HG02759 (cell line): ENCODE data around the gene RPL10A.

Experiments used
- ATAC-seq: cut with Tn5 transposase; IDR thresholded peaks from one replicate; pipeline ENCODE4 v1.9.1; 2021; ENCODE audit warnings: mild to moderate bottlenecking, moderate library complexity; ENCODE audit not compliant: unreplicated experiment

Gene RPL10A

GRCh38 chr6:35445691-35446090, 22.5 kb upstream of the RPL10A start:
- ATAC-seq = no peak

GRCh38 chr6:35448191-35448590, 20.0 kb upstream of the RPL10A start:
- ATAC-seq = no peak

GRCh38 chr6:35449287-35449881, 18.8 kb upstream of the RPL10A start:
- ATAC-seq = no peak

GRCh38 chr6:35451354-35452182, 16.6 kb upstream of the RPL10A start:
- ATAC-seq = no peak

GRCh38 chr6:35452183-35453090, 15.8 kb upstream of the RPL10A start, which contains the start of gene FANCE:
Gene FANCE, plus strand, starts transcription at chr6:35452338. Its CDS starts 208 bp downstream, at chr6:35452546.
- peak; percentile 94 for ATAC-seq

DNA sequence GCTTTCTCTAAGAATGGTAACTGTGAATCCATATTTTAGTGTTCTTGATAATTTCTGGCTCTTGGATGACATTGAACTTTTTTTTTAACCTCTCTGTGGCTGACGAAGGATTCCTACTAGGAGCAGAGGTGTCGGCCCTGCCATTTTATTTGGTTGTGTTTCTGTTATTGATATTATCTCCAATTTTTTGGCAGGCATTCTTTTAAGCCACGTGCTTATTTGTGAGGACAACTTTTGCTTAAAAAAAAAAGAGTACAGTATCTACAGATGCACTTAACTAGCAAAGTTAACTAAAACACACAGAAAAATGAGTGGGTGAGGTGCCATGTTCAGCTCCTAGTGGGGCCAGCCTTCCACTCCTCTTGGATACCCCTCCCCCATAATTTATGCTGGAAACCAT, 15.0 kb upstream of the RPL10A start:
- ATAC-seq = no peak

GRCh38 chr6:35454391-35455110, 13.7 kb upstream of the RPL10A start:
- ATAC-seq = no peak

- ATAC-seq = no peak
Measured at GRCh38 chr6:35457907-35458306, 10.3 kb upstream of the RPL10A start.

DNA sequence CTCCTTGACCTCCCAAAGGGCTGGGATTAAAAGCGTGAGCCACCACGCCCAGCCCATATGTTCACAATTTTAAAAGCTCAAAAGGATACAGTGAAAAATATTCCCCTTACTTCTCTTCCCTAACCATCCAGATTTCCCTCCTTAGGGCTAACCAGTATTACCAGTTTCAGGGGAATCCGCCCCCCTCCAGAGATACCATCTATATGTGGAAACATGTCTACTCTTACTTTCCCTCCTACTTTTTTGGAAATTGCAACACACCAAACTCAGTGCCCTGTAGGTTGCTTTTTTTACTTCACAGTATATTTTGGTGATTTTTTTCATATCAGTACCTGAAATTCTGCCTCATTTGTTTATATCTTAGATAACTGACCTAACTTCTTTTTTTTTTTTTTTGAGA, 6.9 kb upstream of the RPL10A start:
- ATAC-seq = no peak

DNA sequence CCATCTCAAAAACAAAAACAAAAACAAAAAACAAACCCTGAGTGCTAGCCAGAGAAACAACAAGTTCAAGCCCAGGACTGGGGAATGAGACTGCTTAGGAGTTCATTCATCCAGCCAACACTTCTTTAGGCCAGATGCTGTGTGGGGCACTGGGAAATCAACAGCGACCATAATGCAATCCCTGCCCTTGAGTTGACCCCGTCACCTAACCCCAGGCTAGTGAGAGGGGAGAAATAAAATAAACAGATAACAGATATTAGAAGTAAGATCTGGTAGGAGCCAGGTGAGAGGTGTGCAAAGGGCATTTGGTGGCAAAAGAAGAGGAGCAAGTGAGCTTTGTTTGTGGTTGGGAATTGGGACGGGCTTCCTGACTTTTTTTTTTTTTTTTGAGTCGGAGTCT, 4.9 kb upstream of the RPL10A start:
- no peak for ATAC-seq

DNA sequence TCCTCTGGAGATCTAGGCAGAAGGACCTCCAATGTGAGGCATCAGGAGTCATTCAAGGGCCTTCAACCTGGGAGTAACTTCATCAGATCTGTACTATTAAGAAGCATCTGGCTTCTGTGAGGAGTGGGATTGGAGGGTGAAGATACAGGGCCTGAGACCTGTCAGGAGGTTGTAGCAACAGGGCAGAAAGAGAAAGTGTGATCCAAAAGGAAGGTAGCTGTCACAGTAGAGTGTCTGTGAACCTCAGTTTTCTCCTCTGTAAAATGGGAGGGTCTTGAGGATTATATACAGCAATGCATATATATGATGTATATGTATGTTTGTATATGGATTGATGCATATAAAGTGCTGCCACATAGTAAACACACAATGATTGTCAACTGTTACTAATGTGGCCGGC, 2.6 kb upstream of the RPL10A start:
- ATAC-seq = no peak

DNA sequence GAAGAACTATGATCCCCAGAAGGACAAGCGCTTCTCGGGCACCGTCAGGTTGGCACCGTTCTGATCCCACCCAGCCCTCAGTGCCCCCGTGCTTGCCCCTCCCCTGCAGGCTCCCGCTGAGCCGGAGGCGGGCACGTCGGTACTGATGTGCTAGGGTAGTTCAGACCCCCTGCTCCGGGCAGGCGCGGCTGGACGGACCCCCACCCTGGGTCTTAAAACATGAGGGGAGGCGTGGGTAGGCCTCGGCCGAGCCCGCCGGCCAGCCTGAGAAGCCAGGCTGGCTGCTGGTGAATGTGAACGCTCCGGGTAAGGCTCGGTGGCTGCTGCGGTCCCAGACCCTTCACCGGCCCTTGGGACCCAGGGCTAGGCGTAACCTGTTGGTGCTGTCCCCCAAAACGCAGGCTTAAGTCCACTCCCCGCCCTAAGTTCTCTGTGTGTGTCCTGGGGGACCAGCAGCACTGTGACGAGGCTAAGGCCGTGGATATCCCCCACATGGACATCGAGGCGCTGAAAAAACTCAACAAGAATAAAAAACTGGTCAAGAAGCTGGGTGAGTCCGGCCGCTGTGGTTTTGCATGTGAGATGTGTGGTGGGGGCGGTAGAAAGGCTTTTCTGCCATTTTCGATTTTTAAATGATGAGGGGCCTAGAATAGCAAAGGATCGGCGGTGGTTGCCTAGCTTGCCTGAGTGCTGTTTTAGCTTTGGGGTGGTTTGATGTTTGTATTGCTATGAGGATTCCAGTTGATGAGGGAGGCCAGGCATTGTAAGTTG, 964 bp downstream of the RPL10A start:
- peak; percentile 2 for ATAC-seq

DNA sequence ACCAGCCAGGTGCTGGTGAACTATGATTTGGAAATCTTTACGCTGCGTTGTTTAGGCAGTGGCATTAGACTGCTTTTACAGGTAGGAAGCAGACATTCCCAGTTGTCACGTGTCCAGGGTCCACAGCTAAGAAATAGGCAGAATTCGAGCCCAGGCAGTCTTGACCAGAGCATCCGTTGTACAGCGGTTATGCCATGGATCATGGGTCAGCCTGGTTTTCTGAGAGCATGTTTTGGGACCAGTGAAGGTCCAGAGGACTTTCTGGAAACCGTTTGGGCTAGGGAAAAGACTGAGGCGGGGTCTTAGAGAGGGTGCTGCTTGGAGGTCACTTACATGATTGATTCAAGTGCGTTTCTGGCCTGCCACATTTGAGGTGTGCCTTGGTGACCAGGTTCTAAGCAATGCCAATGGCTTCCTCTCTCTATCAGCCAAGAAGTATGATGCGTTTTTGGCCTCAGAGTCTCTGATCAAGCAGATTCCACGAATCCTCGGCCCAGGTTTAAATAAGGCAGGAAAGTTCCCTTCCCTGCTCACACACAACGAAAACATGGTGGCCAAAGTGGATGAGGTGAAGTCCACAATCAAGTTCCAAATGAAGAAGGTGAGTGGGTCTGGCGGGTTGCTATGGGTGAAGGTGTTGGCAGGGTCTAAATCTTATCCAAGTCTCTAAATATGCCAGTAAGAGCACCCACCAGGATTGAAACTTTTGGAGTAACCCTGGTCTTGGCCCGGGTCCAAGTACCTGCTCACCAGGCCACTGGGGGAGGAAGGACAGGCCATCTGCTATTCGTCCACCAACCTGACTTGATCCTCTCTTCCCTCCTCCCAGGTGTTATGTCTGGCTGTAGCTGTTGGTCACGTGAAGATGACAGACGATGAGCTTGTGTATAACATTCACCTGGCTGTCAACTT, 1.8 kb downstream of the RPL10A start:
- no peak for ATAC-seq

GRCh38 chr6:35470663-35471120, 2.5 kb downstream of the RPL10A start:
- ATAC-seq = no peak

- no peak for ATAC-seq
Measured at GRCh38 chr6:35471836-35472345, 3.7 kb downstream of the RPL10A start.

DNA sequence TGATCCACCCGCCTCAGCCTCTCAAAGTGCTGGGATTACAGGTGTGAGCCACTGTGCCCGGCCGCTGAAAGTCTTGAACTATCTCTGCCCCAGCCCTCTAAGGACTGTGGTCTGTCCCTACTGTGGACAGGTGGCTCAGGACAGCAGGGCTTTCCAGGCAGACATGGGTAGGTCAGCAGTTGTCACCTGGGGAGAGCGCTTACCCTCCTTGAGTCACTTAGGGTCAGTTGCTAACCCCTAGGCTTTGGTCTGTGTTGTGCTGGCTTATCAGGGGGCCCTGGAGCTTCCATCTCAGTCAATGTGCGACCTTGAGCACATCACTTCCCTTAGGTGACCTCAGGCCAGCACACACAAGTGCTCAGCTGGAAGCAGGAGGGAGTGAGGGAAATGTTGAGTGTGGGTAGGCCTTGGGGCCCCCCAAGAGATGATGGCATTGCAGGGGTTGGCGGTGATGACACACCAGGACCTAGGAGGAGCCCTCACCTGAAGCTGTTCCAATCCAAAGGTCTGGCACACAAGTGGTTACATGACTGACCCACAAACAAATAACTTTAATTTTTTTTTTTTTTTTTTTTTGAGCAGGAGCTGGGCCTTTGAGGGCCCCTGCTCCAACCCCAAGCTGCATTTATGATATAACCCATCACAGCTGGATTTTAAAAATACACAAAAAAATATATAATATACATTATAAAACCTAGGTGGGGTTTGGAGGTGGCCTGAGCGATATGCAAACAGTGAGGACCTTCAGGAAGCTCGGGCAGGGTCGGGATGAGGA, 5.1 kb downstream of the RPL10A start:
- no peak for ATAC-seq

DNA sequence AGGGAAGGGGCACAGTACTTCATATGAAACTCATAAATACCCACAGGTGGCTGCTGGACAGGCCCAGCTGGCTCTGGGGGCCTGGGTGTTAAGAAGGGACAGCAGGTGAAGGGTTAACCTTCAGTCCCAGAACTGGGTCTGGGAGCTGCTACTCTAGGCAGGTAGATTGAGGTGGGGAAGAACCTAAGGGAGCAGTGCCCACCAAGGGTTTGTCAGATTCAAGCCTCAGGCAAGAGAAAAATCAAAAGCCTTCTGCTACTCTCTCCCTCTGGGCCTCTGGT, 5.6 kb downstream of the RPL10A start:
- no peak for ATAC-seq
